HepG2 (cell line): ENCODE data around the gene TK1. TPM values are rescaled to one million over a fixed set of nuclear protein-coding genes. Genes with fewer than 3 reads are reported as not detected.

ENCODE experiments used
- POGZ ChIP-seq: sonication (generic); formaldehyde crosslinking; IDR thresholded peaks from 2 replicates; pipeline ENCODE4 v1.4.0; 2020; ENCODE audit warnings: mild to moderate bottlenecking, missing genetic modification reagents
- SOX13 ChIP-seq, 3 experiments: fragments of 450-650 bp in 1 of 3; sonication (generic) in 1 of 3; formaldehyde crosslinking in 1 of 3; IDR thresholded peaks in 2 of 3; conservative IDR thresholded peaks in 1 of 3; 2 replicates each; pipeline versions ENCODE4 v1.5.0 to v1.6.1; 2016 to 2020; ENCODE audit warnings: antibody characterized with exemption in 1 of 3, mild to moderate bottlenecking in 1 of 3, missing compliant biosample characterization in 1 of 3, missing genetic modification reagents in 1 of 3, moderate library complexity in 1 of 3
- TBX2 ChIP-seq: sonication (generic); formaldehyde crosslinking; IDR thresholded peaks from 2 replicates; pipeline ENCODE4 v1.5.0; 2020; ENCODE audit warnings: missing genetic modification reagents, mild to moderate bottlenecking, borderline replicate concordance
- ZC3H13 ChIP-seq: sonication (generic); formaldehyde crosslinking; IDR thresholded peaks from 2 replicates; pipeline ENCODE4 v1.8.1; 2023; ENCODE audit warnings: mild to moderate bottlenecking, missing genetic modification reagents, moderate library complexity
- ZNF549 ChIP-seq: sonication (generic); formaldehyde crosslinking; IDR thresholded peaks from 2 replicates; pipeline ENCODE4 v1.5.0; 2020; ENCODE audit warnings: missing genetic modification reagents
- polyA plus RNA-seq, 8 experiments: library from polyadenylated mRNA; depleted of rRNA in 3 of 8; stranded (reverse) in 7 of 8; unstranded in 1 of 8; fragments of >200 nt; fragmentation: Illumina TruSeq in 4 of 8; extraction: Trizol in 4 of 8; gene quantifications; 2 replicates each; pipeline versions ENCODE4 v1.2.1 to v1.2.3, GENCODE V29; 2011 to 2016; ENCODE audit warnings: low read depth in 4 of 8, missing spikeins in 1 of 8, mixed read lengths in 1 of 8; ENCODE audit not compliant: insufficient read depth in 1 of 8
- total RNA-seq, 5 experiments: library from RNA; depleted of rRNA; stranded (reverse); fragments of >200 nt; fragmentation: Illumina TruSeq; extraction: Trizol; gene quantifications; 2 replicates each; pipeline ENCODE4 v1.2.3, GENCODE V29; 2016; ENCODE audit warnings: low read depth in 1 of 5
- TF ChIP-seq, protein P1 (sequence below): sonication (generic); formaldehyde crosslinking; IDR thresholded peaks from 2 replicates; pipeline ENCODE4 v1.4.0; 2020; ENCODE audit warnings: missing genetic modification reagents, borderline replicate concordance
- TF ChIP-seq, protein P2 (sequence below): IDR thresholded peaks from 2 replicates; pipeline ENCODE4 v1.6.1; 2016
- TF ChIP-seq, protein P3 (sequence below): IDR thresholded peaks from 2 replicates; pipeline ENCODE4 v1.6.1; 2016; ENCODE audit warnings: missing compliant biosample characterization, missing genetic modification reagents, borderline replicate concordance
- TF ChIP-seq, protein P4 (sequence below): sonication (generic); formaldehyde crosslinking; IDR thresholded peaks from 2 replicates; pipeline ENCODE4 v1.5.0; 2020; ENCODE audit warnings: missing genetic modification reagents
- TF ChIP-seq, protein P5 (sequence below): fragments of 450-650 bp; IDR thresholded peaks from 2 replicates; pipeline ENCODE4 v1.6.1; 2016
- TF ChIP-seq, protein P6 (sequence below): sonication (generic); formaldehyde crosslinking; IDR thresholded peaks from 2 replicates; pipeline ENCODE4 v1.4.0; 2020; ENCODE audit warnings: missing genetic modification reagents
- TF ChIP-seq, protein P7 (sequence below): sonication (generic); formaldehyde crosslinking; IDR thresholded peaks from 2 replicates; pipeline ENCODE4 v1.5.0; 2020; ENCODE audit warnings: mild to moderate bottlenecking, missing genetic modification reagents

Gene TK1
- total and polyA plus RNA-seq, 2 of the 13 experiments (the other 11 are each of a cell fraction or from before 2014, with no cell fraction given) = 45.0 to 96.0 TPM

DNA sequence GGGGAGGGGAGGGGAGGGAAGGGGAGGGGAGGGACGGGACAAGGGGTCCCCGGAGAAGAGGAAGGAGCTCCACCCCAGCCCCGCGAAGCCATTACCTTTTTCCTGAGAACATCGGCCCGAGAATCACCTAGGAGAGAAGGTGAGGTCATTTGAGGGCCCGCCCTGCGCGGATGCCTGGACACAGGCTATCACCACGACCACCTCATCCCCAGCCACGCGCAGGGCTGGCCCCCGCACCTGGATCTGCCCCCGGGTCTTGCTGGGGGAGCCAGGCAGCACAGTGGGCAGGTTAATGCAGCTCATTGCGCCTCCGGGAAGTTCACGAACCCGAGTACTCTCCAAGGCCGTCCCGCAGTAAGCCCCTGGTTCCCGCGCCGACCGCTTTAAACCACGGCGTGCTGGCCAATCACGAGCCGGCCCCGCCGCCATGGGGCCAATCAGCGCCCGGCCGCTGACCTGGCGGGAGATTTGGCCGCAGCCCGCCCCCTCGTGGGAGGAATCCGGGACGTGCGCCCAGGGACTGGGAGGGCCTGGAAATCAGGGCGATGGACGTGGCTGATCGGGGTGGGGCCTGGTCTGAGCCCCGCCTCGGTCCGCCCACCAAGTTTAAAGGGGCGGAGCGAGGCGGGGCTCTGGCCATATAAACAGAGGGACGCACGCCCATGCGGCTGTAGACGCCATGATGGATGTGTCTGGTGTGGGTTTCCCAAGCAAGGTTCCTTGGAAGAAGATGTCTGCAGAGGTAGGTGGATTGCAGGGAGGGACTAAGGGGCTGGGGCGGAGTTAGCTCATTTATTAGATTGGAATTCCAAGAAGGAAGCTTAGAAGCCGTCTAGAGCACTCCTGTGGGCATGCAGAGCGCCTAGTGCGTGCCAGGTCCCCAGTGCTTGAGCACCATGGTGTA, at the start of gene TK1, which contains the start of gene AFMID (continued):
- no peak for TF ChIP-seq SOX13 (IDR thresholded peaks at IDR 0.05)
- TF ChIP-seq SOX13 (CRISPR knock-in tag; conservative IDR thresholded peaks at IDR 0.05 in 1 of 2, IDR thresholded peaks at IDR 0.05 in 1 of 2) = peak in 1 of 2 experiments; percentile 50; a peak in 2 of 4 replicates
- TF ChIP-seq, protein P1, sequence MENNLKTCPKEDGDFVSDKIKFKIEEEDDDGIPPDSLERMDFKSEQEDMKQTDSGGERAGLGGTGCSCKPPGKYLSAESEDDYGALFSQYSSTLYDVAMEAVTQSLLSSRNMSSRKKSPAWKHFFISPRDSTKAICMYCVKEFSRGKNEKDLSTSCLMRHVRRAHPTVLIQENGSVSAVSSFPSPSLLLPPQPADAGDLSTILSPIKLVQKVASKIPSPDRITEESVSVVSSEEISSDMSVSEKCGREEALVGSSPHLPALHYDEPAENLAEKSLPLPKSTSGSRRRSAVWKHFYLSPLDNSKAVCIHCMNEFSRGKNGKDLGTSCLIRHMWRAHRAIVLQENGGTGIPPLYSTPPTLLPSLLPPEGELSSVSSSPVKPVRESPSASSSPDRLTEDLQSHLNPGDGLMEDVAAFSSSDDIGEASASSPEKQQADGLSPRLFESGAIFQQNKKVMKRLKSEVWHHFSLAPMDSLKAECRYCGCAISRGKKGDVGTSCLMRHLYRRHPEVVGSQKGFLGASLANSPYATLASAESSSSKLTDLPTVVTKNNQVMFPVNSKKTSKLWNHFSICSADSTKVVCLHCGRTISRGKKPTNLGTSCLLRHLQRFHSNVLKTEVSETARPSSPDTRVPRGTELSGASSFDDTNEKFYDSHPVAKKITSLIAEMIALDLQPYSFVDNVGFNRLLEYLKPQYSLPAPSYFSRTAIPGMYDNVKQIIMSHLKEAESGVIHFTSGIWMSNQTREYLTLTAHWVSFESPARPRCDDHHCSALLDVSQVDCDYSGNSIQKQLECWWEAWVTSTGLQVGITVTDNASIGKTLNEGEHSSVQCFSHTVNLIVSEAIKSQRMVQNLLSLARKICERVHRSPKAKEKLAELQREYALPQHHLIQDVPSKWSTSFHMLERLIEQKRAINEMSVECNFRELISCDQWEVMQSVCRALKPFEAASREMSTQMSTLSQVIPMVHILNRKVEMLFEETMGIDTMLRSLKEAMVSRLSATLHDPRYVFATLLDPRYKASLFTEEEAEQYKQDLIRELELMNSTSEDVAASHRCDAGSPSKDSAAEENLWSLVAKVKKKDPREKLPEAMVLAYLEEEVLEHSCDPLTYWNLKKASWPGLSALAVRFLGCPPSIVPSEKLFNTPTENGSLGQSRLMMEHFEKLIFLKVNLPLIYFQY = peak; percentile 43; the same call in 1 of the 2 replicates
- TF ChIP-seq, protein P2, sequence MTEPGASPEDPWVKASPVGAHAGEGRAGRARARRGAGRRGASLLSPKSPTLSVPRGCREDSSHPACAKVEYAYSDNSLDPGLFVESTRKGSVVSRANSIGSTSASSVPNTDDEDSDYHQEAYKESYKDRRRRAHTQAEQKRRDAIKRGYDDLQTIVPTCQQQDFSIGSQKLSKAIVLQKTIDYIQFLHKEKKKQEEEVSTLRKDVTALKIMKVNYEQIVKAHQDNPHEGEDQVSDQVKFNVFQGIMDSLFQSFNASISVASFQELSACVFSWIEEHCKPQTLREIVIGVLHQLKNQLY = peak; percentile 79; the same call in 1 of the 2 replicates
- TF ChIP-seq, protein P3, sequence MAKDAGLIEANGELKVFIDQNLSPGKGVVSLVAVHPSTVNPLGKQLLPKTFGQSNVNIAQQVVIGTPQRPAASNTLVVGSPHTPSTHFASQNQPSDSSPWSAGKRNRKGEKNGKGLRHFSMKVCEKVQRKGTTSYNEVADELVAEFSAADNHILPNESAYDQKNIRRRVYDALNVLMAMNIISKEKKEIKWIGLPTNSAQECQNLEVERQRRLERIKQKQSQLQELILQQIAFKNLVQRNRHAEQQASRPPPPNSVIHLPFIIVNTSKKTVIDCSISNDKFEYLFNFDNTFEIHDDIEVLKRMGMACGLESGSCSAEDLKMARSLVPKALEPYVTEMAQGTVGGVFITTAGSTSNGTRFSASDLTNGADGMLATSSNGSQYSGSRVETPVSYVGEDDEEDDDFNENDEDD (CRISPR knock-in tag) = peak; percentile 100
- TF ChIP-seq, protein P4, sequence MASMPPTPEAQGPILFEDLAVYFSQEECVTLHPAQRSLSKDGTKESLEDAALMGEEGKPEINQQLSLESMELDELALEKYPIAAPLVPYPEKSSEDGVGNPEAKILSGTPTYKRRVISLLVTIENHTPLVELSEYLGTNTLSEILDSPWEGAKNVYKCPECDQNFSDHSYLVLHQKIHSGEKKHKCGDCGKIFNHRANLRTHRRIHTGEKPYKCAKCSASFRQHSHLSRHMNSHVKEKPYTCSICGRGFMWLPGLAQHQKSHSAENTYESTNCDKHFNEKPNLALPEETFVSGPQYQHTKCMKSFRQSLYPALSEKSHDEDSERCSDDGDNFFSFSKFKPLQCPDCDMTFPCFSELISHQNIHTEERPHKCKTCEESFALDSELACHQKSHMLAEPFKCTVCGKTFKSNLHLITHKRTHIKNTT = no peak
- TF ChIP-seq, protein P5, sequence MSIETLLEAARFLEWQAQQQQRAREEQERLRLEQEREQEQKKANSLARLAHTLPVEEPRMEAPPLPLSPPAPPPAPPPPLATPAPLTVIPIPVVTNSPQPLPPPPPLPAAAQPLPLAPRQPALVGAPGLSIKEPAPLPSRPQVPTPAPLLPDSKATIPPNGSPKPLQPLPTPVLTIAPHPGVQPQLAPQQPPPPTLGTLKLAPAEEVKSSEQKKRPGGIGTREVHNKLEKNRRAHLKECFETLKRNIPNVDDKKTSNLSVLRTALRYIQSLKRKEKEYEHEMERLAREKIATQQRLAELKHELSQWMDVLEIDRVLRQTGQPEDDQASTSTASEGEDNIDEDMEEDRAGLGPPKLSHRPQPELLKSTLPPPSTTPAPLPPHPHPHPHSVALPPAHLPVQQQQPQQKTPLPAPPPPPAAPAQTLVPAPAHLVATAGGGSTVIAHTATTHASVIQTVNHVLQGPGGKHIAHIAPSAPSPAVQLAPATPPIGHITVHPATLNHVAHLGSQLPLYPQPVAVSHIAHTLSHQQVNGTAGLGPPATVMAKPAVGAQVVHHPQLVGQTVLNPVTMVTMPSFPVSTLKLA = peak; percentile 86
- no peak for TF ChIP-seq ZNF549
- TF ChIP-seq POGZ (CRISPR knock-in tag) = peak; percentile 79; the same call in 1 of the 2 replicates
- TF ChIP-seq TBX2 (CRISPR knock-in tag) = 0 out of 2 replicates have a peak, but pooled peaks have one; percentile 64
- TF ChIP-seq, protein P6, sequence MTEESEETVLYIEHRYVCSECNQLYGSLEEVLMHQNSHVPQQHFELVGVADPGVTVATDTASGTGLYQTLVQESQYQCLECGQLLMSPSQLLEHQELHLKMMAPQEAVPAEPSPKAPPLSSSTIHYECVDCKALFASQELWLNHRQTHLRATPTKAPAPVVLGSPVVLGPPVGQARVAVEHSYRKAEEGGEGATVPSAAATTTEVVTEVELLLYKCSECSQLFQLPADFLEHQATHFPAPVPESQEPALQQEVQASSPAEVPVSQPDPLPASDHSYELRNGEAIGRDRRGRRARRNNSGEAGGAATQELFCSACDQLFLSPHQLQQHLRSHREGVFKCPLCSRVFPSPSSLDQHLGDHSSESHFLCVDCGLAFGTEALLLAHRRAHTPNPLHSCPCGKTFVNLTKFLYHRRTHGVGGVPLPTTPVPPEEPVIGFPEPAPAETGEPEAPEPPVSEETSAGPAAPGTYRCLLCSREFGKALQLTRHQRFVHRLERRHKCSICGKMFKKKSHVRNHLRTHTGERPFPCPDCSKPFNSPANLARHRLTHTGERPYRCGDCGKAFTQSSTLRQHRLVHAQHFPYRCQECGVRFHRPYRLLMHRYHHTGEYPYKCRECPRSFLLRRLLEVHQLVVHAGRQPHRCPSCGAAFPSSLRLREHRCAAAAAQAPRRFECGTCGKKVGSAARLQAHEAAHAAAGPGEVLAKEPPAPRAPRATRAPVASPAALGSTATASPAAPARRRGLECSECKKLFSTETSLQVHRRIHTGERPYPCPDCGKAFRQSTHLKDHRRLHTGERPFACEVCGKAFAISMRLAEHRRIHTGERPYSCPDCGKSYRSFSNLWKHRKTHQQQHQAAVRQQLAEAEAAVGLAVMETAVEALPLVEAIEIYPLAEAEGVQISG (CRISPR knock-in tag) = peak; percentile 80
- TF ChIP-seq ZC3H13 = peak; percentile 99
- TF ChIP-seq, protein P7, sequence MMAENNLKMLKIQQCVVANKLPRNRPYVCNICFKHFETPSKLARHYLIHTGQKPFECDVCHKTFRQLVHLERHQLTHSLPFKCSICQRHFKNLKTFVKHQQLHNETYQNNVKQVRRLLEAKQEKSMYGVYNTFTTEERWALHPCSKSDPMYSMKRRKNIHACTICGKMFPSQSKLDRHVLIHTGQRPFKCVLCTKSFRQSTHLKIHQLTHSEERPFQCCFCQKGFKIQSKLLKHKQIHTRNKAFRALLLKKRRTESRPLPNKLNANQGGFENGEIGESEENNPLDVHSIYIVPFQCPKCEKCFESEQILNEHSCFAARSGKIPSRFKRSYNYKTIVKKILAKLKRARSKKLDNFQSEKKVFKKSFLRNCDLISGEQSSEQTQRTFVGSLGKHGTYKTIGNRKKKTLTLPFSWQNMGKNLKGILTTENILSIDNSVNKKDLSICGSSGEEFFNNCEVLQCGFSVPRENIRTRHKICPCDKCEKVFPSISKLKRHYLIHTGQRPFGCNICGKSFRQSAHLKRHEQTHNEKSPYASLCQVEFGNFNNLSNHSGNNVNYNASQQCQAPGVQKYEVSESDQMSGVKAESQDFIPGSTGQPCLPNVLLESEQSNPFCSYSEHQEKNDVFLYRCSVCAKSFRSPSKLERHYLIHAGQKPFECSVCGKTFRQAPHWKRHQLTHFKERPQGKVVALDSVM = no peak; the same call in 1 of the 2 replicates
